ENCODE measurements around the gene FAM222A.

GRCh38 chr12:109673884-109674283 lies 39.7 kb upstream of the FAM222A start:
- TF ChIP-seq SIN3A (IDR thresholded peaks at IDR 0.05; ENCODE audit: borderline replicate concordance, insufficient read depth, low read depth, low read length) (no peak), CTCF (IDR thresholded peaks at IDR 0.05) (no peak), REST (IDR thresholded peaks at IDR 0.05; ENCODE audit: insufficient read depth in 1 of 2, low read depth in 2 of 2, low read length in 1 of 2) (no peak), POLR2AphosphoS5 (IDR thresholded peaks at IDR 0.05; ENCODE audit: low read depth, low read length) (no peak)
